H9 (cell line): ENCODE results near the gene PGR. TPM values are rescaled to one million over a fixed set of nuclear protein-coding genes. Genes with fewer than 3 reads are reported as not detected.

Experiments
- DNase-seq: peaks from one replicate; pipeline ENCODE4 v3.0.0-alpha.2; 2017
- H2AFZ ChIP-seq: one replicate; pipeline ENCODE4 v1.6.1; 2013; ENCODE audit warnings: mild to moderate bottlenecking, low read length, control low read depth, moderate library complexity
- H2AK5ac ChIP-seq: 2 replicates; pipeline ENCODE4 v1.6.1; 2013; ENCODE audit warnings: low read length, control low read depth, mixed read lengths; ENCODE audit not compliant: insufficient read length
- H2BK120ac ChIP-seq: one replicate; pipeline ENCODE4 v1.6.1; 2013; ENCODE audit warnings: low read depth, mild to moderate bottlenecking, low read length, control low read depth, inconsistent platforms; ENCODE audit not compliant: poor library complexity, severe bottlenecking
- H2BK12ac ChIP-seq: 2 replicates; pipeline ENCODE4 v1.6.1; 2013; ENCODE audit warnings: low read length, control low read depth, mixed read lengths, low read depth; ENCODE audit not compliant: insufficient read length
- H2BK15ac ChIP-seq: 2 replicates; pipeline ENCODE4 v1.6.1; 2013; ENCODE audit warnings: low read depth, low read length, control low read depth
- H2BK20ac ChIP-seq: one replicate; pipeline ENCODE4 v1.6.1; 2013; ENCODE audit warnings: low read depth, mild to moderate bottlenecking, low read length, control low read depth, inconsistent platforms; ENCODE audit not compliant: poor library complexity, severe bottlenecking
- H2BK5ac ChIP-seq: 2 replicates; pipeline ENCODE4 v1.6.1; 2013; ENCODE audit warnings: low read length, control low read depth, mixed read lengths; ENCODE audit not compliant: insufficient read length
- H3K14ac ChIP-seq: 2 replicates; pipeline ENCODE4 v1.6.1; 2013; ENCODE audit warnings: low read length, control low read depth; ENCODE audit not compliant: insufficient read depth
- H3K18ac ChIP-seq: 2 replicates; pipeline ENCODE4 v1.6.1; 2013; ENCODE audit warnings: low read depth, mild to moderate bottlenecking, mixed read lengths, low read length, control low read depth; ENCODE audit not compliant: insufficient read length
- H3K23ac ChIP-seq: 2 replicates; pipeline ENCODE4 v1.6.1; 2013; ENCODE audit warnings: low read length, control low read depth, mixed read lengths, low read depth; ENCODE audit not compliant: insufficient read length
- H3K23me2 ChIP-seq: 2 replicates; pipeline ENCODE4 v1.6.1; 2013; ENCODE audit warnings: low read depth, mild to moderate bottlenecking, mixed read lengths, low read length, control low read depth; ENCODE audit not compliant: insufficient read length, poor library complexity, severe bottlenecking
- H3K27ac ChIP-seq: 2 replicates; pipeline ENCODE4 v1.5.1; 2013; ENCODE audit warnings: low read length, control low read depth, mixed read lengths, low read depth; ENCODE audit not compliant: insufficient read length
- H3K27me3 ChIP-seq: 2 replicates; pipeline ENCODE4 v1.6.1; 2013; ENCODE audit warnings: low read length, control low read depth, inconsistent platforms; ENCODE audit not compliant: insufficient read depth
- H3K4ac ChIP-seq: 2 replicates; pipeline ENCODE4 v1.6.1; 2013; ENCODE audit warnings: low read depth, mild to moderate bottlenecking, control low read depth, inconsistent platforms, low read length, moderate library complexity
- H3K4me1 ChIP-seq: 2 replicates; pipeline ENCODE4 v1.6.1; 2013; ENCODE audit warnings: low read length, control low read depth, inconsistent platforms; ENCODE audit not compliant: insufficient read depth
- H3K4me2 ChIP-seq: 2 replicates; pipeline ENCODE4 v1.6.1; 2013; ENCODE audit warnings: low read length, control low read depth, mixed read lengths; ENCODE audit not compliant: insufficient read length, insufficient read depth
- H3K56ac ChIP-seq: 2 replicates; pipeline ENCODE4 v1.6.1; 2013; ENCODE audit warnings: low read depth, mild to moderate bottlenecking, mixed read lengths, low read length, control low read depth; ENCODE audit not compliant: insufficient read length
- H3K79me1 ChIP-seq: 2 replicates; pipeline ENCODE4 v1.6.1; 2013; ENCODE audit warnings: low read depth, mild to moderate bottlenecking, moderate library complexity, low read length, control low read depth, inconsistent platforms; ENCODE audit not compliant: insufficient read depth, poor library complexity, severe bottlenecking
- H3K79me2 ChIP-seq: 2 replicates; pipeline ENCODE4 v1.6.1; 2013; ENCODE audit warnings: low read length, control low read depth, inconsistent platforms; ENCODE audit not compliant: insufficient read depth
- H3K9ac ChIP-seq: 2 replicates; pipeline ENCODE4 v1.6.1; 2013; ENCODE audit warnings: low read length, control low read depth, mixed read lengths; ENCODE audit not compliant: insufficient read length; ENCODE audit errors: extremely low read depth
- H3K9me3 ChIP-seq: one replicate; pipeline ENCODE4 v1.6.1; 2013; ENCODE audit warnings: low read depth, low read length, inconsistent platforms; ENCODE audit not compliant: control insufficient read depth
- H3T11ph ChIP-seq: one replicate; pipeline ENCODE4 v1.6.1; 2013; ENCODE audit warnings: mild to moderate bottlenecking, low read length, control low read depth, inconsistent platforms
- H4K20me1 ChIP-seq: one replicate; pipeline ENCODE4 v1.6.1; 2013; ENCODE audit not compliant: control insufficient read depth, insufficient read length, insufficient read depth
- H4K5ac ChIP-seq: 2 replicates; pipeline ENCODE4 v1.6.1; 2013; ENCODE audit warnings: low read depth, mild to moderate bottlenecking, mixed read lengths, low read length, control low read depth; ENCODE audit not compliant: insufficient read length
- H4K8ac ChIP-seq: replicated peaks from 2 replicates; pipeline ENCODE4 v1.6.1; 2013; ENCODE audit warnings: low read length, control low read depth, mixed read lengths, low read depth; ENCODE audit not compliant: insufficient read length
- H4K91ac ChIP-seq: 2 replicates; pipeline ENCODE4 v1.6.1; 2013; ENCODE audit warnings: low read depth, mild to moderate bottlenecking, moderate library complexity, mixed read lengths, low read length, control low read depth; ENCODE audit not compliant: insufficient read length
- H3K27ac Mint-ChIP-seq, 3 experiments: 2 replicates in 2 of 3; 3 replicates in 1 of 3; pipeline ENCODE4 v1.8.0; 2020 to 2021; ENCODE audit warnings: mixed read lengths in 3 of 3, mild to moderate bottlenecking in 1 of 3, moderate library complexity in 1 of 3
- H3K27me3 Mint-ChIP-seq: 2 replicates; pipeline ENCODE4 v1.8.0; 2021; ENCODE audit warnings: low read depth, mild to moderate bottlenecking, moderate library complexity, mixed read lengths
- H3K36me3 Mint-ChIP-seq, 3 experiments: 2 replicates in 2 of 3; 3 replicates in 1 of 3; pipeline ENCODE4 v1.8.0; 2020 to 2021; ENCODE audit warnings: low read depth in 3 of 3, mixed read lengths in 3 of 3; ENCODE audit not compliant: insufficient read depth in 1 of 3
- H3K4me1 Mint-ChIP-seq, 2 experiments: 2 replicates each; pipeline ENCODE4 v1.8.0; 2020; ENCODE audit warnings: mixed read lengths in 2 of 2
- H3K4me3 Mint-ChIP-seq, 2 experiments: 2 replicates in 1 of 2; 3 replicates in 1 of 2; pipeline ENCODE4 v1.8.0; 2020 to 2021; ENCODE audit warnings: mild to moderate bottlenecking in 2 of 2, mixed read lengths in 2 of 2, moderate library complexity in 1 of 2
- H3K9me3 Mint-ChIP-seq, 2 experiments: 2 replicates in 1 of 2; 3 replicates in 1 of 2; pipeline ENCODE4 v1.8.0; 2020; ENCODE audit warnings: mild to moderate bottlenecking in 2 of 2, mixed read lengths in 2 of 2, moderate library complexity in 1 of 2
- WGBS: extraction: QIAGEN DNeasy Blood & Tissue Kit; methylation state at CpG from one replicate; pipeline ENCODE4 v1.1.7; 2013; ENCODE audit warnings: missing lambda C conversion rate, low lambda C conversion rate, mixed read lengths; ENCODE audit not compliant: insufficient read length; ENCODE audit errors: extremely low coverage; 5-methylcytosine and 5-hydroxymethylcytosine counted together
- total RNA-seq: library from RNA; stranded (reverse); gene quantifications from 2 replicates; pipeline ENCODE4 v1.2.1, GENCODE V29; 2021
- TF ChIP-seq, protein P1 (sequence below): fragments of 200-600 bp; sonication (generic); conservative IDR thresholded peaks from 3 replicates; pipeline ENCODE4 v1.8.0; 2021; ENCODE audit warnings: antibody characterized with exemption, mild to moderate bottlenecking

The PGR gene
- total RNA-seq, 1 experiment from 2014 or later, result 0.02 TPM

GRCh38 chr11:101115671-101116160 is 13.9 kb downstream of the PGR start:
- no peak overlapping the region for H3T11ph ChIP-seq
- H2BK12ac ChIP-seq, result no peak overlapping the region
- no peak overlapping the region for H2BK120ac ChIP-seq
- H3K27ac ChIP-seq, result no peak overlapping the region
- Mint-ChIP-seq H3K4me3 (no peak overlapping the region), H3K9me3 (no peaks in the 10 kb centered on the region), H3K27ac (no peak overlapping the region), H3K36me3 (no peaks in the 10 kb centered on the region), H3K27me3 (0 out of 2 replicates have a peak, but pooled peaks cover 3% of the 10 kb centered on the region), H3K4me1 (no peaks in the 10 kb centered on the region)
- H2AFZ ChIP-seq, result no peak overlapping the region
- WGBS, result no CpG with 5 or more reads among the region's 4 CpGs
- no peak overlapping the region for H3K14ac ChIP-seq
- H3K4me1 ChIP-seq, result no peaks in the 10 kb centered on the region
- no peak overlapping the region for H3K18ac ChIP-seq
- no peaks in the 10 kb centered on the region for H4K20me1 ChIP-seq
- no peaks in the 10 kb centered on the region for H3K79me1 ChIP-seq
- no peaks in the 10 kb centered on the region for H3K79me2 ChIP-seq
- H2AK5ac ChIP-seq, result no peak overlapping the region
- H3K27me3 ChIP-seq, result no peaks in the 10 kb centered on the region
- H2BK15ac ChIP-seq, result no peak overlapping the region
- DNase-seq, result no peak
- no peak overlapping the region for H3K23ac ChIP-seq
- H4K5ac ChIP-seq, result no peak overlapping the region
- no peak overlapping the region for H2BK5ac ChIP-seq
- H3K9ac ChIP-seq, result no peak overlapping the region
- H4K91ac ChIP-seq, result no peak overlapping the region
- H4K8ac ChIP-seq, result no peak overlapping the region
- H3K4me2 ChIP-seq, result no peak overlapping the region
- no peak overlapping the region for H2BK20ac ChIP-seq
- no peaks in the 10 kb centered on the region for H3K23me2 ChIP-seq
- TF ChIP-seq, protein P1, sequence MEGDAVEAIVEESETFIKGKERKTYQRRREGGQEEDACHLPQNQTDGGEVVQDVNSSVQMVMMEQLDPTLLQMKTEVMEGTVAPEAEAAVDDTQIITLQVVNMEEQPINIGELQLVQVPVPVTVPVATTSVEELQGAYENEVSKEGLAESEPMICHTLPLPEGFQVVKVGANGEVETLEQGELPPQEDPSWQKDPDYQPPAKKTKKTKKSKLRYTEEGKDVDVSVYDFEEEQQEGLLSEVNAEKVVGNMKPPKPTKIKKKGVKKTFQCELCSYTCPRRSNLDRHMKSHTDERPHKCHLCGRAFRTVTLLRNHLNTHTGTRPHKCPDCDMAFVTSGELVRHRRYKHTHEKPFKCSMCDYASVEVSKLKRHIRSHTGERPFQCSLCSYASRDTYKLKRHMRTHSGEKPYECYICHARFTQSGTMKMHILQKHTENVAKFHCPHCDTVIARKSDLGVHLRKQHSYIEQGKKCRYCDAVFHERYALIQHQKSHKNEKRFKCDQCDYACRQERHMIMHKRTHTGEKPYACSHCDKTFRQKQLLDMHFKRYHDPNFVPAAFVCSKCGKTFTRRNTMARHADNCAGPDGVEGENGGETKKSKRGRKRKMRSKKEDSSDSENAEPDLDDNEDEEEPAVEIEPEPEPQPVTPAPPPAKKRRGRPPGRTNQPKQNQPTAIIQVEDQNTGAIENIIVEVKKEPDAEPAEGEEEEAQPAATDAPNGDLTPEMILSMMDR, result no peak
- H3K9me3 ChIP-seq, result no peaks in the 10 kb centered on the region
- H3K4ac ChIP-seq, result no peak overlapping the region
- H3K56ac ChIP-seq, result no peak overlapping the region
